GM21515 (cell line): ENCODE data around the gene PHOSPHO1.
"Not testable (repeated sequence)": the region's sequence is repeated elsewhere in the genome, so short reads cannot be mapped to it uniquely, and the experiment has no call there.

Source experiments
- ATAC-seq: cut with Tn5 transposase; IDR thresholded peaks from one replicate; pipeline ENCODE4 v1.9.1; 2021; ENCODE audit not compliant: unreplicated experiment

PHOSPHO1 gene

GRCh38 chr17:49193513-49194296, 36.9 kb downstream of the PHOSPHO1 start:
- ATAC-seq, result no peak

GRCh38 chr17:49191917-49192741, 38.5 kb downstream of the PHOSPHO1 start:
- peak; percentile 43 for ATAC-seq

GRCh38 chr17:49191409-49191916, 39.1 kb downstream of the PHOSPHO1 start:
- ATAC-seq, result peak; percentile 7

- ATAC-seq, result no peak
Measured at GRCh38 chr17:49190932-49191331, 39.7 kb downstream of the PHOSPHO1 start.

GRCh38 chr17:49187301-49187700, 43.3 kb downstream of the PHOSPHO1 start:
- no peak for ATAC-seq

GRCh38 chr17:49185381-49185780, 45.2 kb downstream of the PHOSPHO1 start:
- not testable (repeated sequence) for ATAC-seq

GRCh38 chr17:49184522-49184921, 46.1 kb downstream of the PHOSPHO1 start:
- not testable (repeated sequence) for ATAC-seq

- ATAC-seq, result no peak
Measured at GRCh38 chr17:49183801-49184200, 46.8 kb downstream of the PHOSPHO1 start.

GRCh38 chr17:49183341-49183740, 47.2 kb downstream of the PHOSPHO1 start:
- ATAC-seq, result no peak

GRCh38 chr17:49180998-49181635, 49.5 kb downstream of the PHOSPHO1 start:
- ATAC-seq, result no peak

GRCh38 chr17:49180303-49180702, 50.3 kb downstream of the PHOSPHO1 start:
- ATAC-seq, result no peak

- ATAC-seq, result not testable (repeated sequence)
Measured at GRCh38 chr17:49175978-49176377, 54.6 kb downstream of the PHOSPHO1 start.
